Activated CD4-positive, alpha-beta memory T cell treated with anti-CD3 and anti-CD28 coated beads for 36 hours (primary cell): ENCODE results near the gene NTN3. TPM values are rescaled to one million over a fixed set of nuclear protein-coding genes. Genes with fewer than 3 reads are reported as not detected.

ENCODE experiments used
- CTCF ChIA-PET: fragments of 350-600 bp; sonication (Branson Sonifier 250); formaldehyde crosslinking; loops from one replicate; lab custom pipeline; 2021; ENCODE audit warnings: antibody characterized with exemption, inconsistent platforms; lab: Charles Lee
- POLR2A ChIA-PET: fragments of 350-600 bp; sonication (Branson Sonifier 250); formaldehyde crosslinking; loops from one replicate; lab custom pipeline; 2021; ENCODE audit warnings: antibody characterized with exemption; lab: Charles Lee
- DNase-seq: peaks from one replicate; pipeline ENCODE4 v3.0.0-alpha.2; 2020
- H3K27ac Mint-ChIP-seq: one replicate; pipeline ENCODE4 v1.8.0; 2021; ENCODE audit warnings: mixed read lengths
- H3K27me3 Mint-ChIP-seq: one replicate; pipeline ENCODE4 v1.8.0; 2021; ENCODE audit warnings: mixed read lengths
- H3K36me3 Mint-ChIP-seq: one replicate; pipeline ENCODE4 v1.8.0; 2021; ENCODE audit warnings: mixed read lengths
- H3K4me1 Mint-ChIP-seq: one replicate; pipeline ENCODE4 v1.8.0; 2021; ENCODE audit warnings: low read depth, mixed read lengths
- H3K4me3 Mint-ChIP-seq: one replicate; pipeline ENCODE4 v1.8.0; 2021; ENCODE audit warnings: mild to moderate bottlenecking, mixed read lengths
- H3K9me3 Mint-ChIP-seq: one replicate; pipeline ENCODE4 v1.8.0; 2021; ENCODE audit warnings: mixed read lengths
- intact Hi-C: fragments of 100-400 bp; cut with micrococcal nuclease; formaldehyde crosslinking; loops from one replicate; pipeline ENCODE4 v1.15.1; 2023
- total RNA-seq, 2 experiments: library from RNA; stranded (reverse); gene quantifications; one replicate each; pipeline ENCODE4 v1.2.3, GENCODE V29; 2021

The NTN3 gene
- total RNA-seq, 2 experiments from 2014 or later: not detected

GRCh38 chr16:2443555-2443954, 27.5 kb upstream of the NTN3 start:
- POLR2A ChIA-PET: interaction anchor here (0.6 kb wide), 1 partner anchor 1795 kb away, joined by 3 read pairs; the partner anchor contains the start of gene WDR90
- no peak overlapping the region for H3K4me3 Mint-ChIP-seq
- peaks cover 7% of the 10 kb centered on the region for H3K4me1 Mint-ChIP-seq
- no peak for DNase-seq
- peaks cover 54% of the 10 kb centered on the region for H3K36me3 Mint-ChIP-seq
- no peak overlapping the region for H3K27ac Mint-ChIP-seq
- intact Hi-C loops: no loop called here
- no peaks in the 10 kb centered on the region for H3K27me3 Mint-ChIP-seq
- no peaks in the 10 kb centered on the region for H3K9me3 Mint-ChIP-seq
- CTCF ChIA-PET: interaction anchor here (0.9 kb wide), 1 partner anchor 249 kb away, joined by 3 read pairs; no protein-coding TSS in a partner anchor

- H3K27me3 Mint-ChIP-seq: no peaks in the 10 kb centered on the region
- H3K27ac Mint-ChIP-seq: no peak overlapping the region
- ChIA-PET CTCF (no interaction called here), POLR2A (no interaction called here)
- DNase-seq: no peak
- intact Hi-C loops: no loop called here
- no peaks in the 10 kb centered on the region for H3K4me1 Mint-ChIP-seq
- peaks cover 59% of the 10 kb centered on the region for H3K36me3 Mint-ChIP-seq
- H3K9me3 Mint-ChIP-seq: no peaks in the 10 kb centered on the region
- H3K4me3 Mint-ChIP-seq: no peak overlapping the region
Measured at GRCh38 chr16:2447920-2448583, 23.0 kb upstream of the NTN3 start.

GRCh38 chr16:2449118-2449517, 22.0 kb upstream of the NTN3 start:
- DNase-seq: no peak
- H3K9me3 Mint-ChIP-seq: no peaks in the 10 kb centered on the region
- ChIA-PET POLR2A (interaction anchor here (0.9 kb wide), 1 partner anchor 11 kb away, joined by 3 read pairs; the partner anchor contains the start of gene TEDC2), CTCF (interaction anchor here (1.6 kb wide), 1 partner anchor 52 kb away, joined by 3 read pairs; no protein-coding TSS in a partner anchor)
- intact Hi-C loops: no loop called here
- no peak overlapping the region for H3K27ac Mint-ChIP-seq
- H3K4me1 Mint-ChIP-seq: no peaks in the 10 kb centered on the region
- no peaks in the 10 kb centered on the region for H3K27me3 Mint-ChIP-seq
- no peak overlapping the region for H3K4me3 Mint-ChIP-seq
- H3K36me3 Mint-ChIP-seq: peaks cover 60% of the 10 kb centered on the region

DNA sequence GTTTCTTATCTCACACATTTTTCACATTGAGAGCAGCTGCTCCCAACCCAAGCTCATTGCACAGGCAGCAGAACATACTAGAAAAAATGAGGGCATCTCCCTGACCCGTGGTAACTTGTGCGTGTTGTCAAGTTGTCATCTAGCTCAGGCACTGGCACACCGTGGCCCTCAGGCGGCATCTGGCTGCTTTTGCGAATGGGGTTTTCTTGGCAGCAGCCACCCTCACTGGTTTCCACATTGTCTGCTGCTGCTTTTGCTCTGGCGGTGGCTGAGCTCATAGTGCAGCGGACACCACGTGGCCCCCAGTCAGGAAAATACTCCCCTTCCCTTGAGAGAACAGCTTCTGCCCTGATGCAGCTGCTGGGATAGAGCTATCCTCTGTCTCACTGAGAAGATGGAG, 20.6 kb upstream of the NTN3 start:
- POLR2A ChIA-PET: no interaction called here
- Mint-ChIP-seq H3K4me1 (no peaks in the 10 kb centered on the region), H3K4me3 (no peak overlapping the region), H3K9me3 (no peaks in the 10 kb centered on the region), H3K27ac (no peak overlapping the region), H3K36me3 (peaks cover 55% of the 10 kb centered on the region), H3K27me3 (no peaks in the 10 kb centered on the region)
- no peak for DNase-seq
- CTCF ChIA-PET: interaction anchor here (1.6 kb wide), 1 partner anchor 51 kb away, joined by 3 read pairs; no protein-coding TSS in a partner anchor
- intact Hi-C loops: no loop called here

DNA sequence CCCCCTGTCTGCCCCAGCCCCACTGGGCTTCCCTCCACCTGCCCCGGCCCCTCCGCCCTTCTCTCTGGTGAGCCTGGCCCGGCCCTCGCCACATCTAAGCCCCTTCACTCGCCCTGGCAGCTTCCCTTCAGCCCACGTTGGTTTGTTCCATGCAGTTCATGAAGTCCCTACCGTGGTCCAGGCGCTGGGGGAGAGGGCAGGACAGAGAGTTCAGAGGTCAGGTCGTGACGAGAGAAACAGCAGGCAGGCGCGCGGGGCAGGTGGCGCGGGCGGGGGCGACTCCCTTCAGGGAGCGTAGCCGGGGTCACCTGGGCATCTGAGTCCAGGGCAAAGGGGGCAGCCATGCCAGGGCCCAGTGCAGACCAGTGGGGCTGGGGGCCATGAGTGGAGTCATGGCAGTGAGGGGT, 20.1 kb upstream of the NTN3 start:
- POLR2A ChIA-PET: no interaction called here
- H3K9me3 Mint-ChIP-seq: no peaks in the 10 kb centered on the region

DNA sequence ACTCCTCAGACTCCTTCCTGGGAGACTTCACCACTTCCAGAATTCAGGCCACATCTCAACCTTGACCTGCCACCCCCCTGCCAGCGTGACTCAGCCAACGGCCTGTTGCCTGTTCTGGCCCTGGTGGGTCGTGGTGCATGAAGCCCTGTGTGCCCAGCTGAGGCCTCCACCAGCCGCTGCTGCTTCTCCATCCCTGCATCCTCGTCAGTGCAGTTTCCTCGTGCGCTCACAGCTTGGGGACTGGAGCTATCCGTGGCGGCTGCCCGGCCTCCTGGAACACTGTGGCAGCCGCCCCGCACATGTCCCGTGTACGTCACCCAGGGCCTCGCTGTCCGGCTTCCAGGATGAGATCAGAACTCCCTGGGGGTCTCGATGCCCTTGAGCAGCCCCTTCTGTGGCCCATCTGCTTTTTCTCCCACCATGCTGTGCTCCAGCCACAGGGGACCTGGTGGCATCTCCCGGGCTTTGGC, 19.2 kb upstream of the NTN3 start:
- POLR2A ChIA-PET: no interaction called here
- no peak for DNase-seq
- intact Hi-C loops: no loop called here
- Mint-ChIP-seq H3K9me3 (no peaks in the 10 kb centered on the region), H3K4me3 (no peak overlapping the region), H3K27me3 (no peaks in the 10 kb centered on the region), H3K27ac (no peak overlapping the region), H3K4me1 (no peaks in the 10 kb centered on the region), H3K36me3 (peaks cover 49% of the 10 kb centered on the region)
- CTCF ChIA-PET: no interaction called here

More for the DNA sequence above, 20.1 kb upstream of the NTN3 start:
- Mint-ChIP-seq H3K4me1 (no peaks in the 10 kb centered on the region), H3K36me3 (peaks cover 53% of the 10 kb centered on the region), H3K27me3 (no peaks in the 10 kb centered on the region), H3K27ac (no peak overlapping the region), H3K4me3 (no peak overlapping the region)
- intact Hi-C loops: no loop called here
- DNase-seq: no peak
- CTCF ChIA-PET: no interaction called here

DNA sequence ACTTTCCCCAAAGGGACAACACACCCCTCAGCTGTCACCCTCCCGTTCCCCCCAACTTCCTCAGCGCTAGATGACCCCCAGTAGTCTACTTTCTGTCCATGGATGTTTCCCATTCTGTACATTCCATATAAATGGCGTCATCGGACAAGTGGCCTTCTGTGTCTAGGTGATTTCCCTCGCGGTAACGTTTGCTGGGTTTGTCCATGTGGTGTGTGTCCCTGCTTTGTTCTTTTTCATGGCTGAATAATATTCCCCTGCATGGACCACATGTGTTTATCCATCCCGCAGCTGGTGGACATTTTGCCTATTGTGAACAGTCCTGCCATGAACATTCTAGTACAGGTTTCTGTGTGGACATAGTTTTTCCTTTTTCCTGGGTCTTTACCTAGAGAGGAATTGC, 18.4 kb upstream of the NTN3 start:
- no peak for DNase-seq
- Mint-ChIP-seq H3K27me3 (no peaks in the 10 kb centered on the region), H3K9me3 (no peaks in the 10 kb centered on the region), H3K36me3 (peaks cover 49% of the 10 kb centered on the region), H3K27ac (no peak overlapping the region), H3K4me1 (no peaks in the 10 kb centered on the region), H3K4me3 (no peak overlapping the region)
- ChIA-PET POLR2A (no interaction called here), CTCF (no interaction called here)
- intact Hi-C loops: no loop called here

DNA sequence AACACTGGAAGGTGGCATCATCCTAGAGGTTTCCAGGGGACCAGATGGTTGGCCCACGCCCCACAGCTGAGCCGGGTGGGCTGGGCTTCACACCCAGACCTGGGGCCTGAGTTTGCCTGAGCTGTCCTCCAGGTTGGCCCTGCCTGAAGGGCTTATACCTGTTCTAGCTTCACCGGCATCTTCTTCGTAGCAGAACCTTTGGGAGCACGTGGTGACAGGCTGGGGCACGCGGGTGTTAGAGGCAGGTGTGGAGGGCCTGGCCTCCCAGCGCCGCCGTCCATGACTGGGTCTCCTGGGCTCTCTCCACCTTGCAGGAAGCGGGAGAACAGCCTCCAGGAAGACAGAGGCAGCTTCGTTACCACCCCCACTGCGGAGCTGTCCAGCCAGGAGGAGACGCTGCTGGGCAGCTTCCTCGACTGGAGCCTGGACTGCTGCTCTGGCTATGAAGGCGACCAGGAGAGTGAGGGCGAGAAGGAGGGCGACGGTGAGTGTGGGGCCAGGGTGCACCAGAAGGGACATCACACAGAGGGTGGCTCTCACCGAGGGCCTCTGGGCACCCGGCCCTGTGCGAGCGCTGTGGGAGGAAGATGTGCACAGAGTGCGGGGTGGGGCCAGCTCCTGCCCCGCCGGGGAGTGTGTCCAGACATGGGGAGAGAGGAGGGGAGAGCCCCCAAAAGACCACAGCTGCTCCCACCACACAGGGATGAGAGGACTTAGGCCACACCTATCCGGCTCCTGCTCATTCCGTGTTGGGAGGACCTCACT, 15.8 kb upstream of the NTN3 start:
- H3K27ac Mint-ChIP-seq: no peak overlapping the region
- peaks cover 7% of the 10 kb centered on the region for H3K4me1 Mint-ChIP-seq
- H3K36me3 Mint-ChIP-seq: peaks cover 34% of the 10 kb centered on the region
- no peaks in the 10 kb centered on the region for H3K9me3 Mint-ChIP-seq
- ChIA-PET POLR2A (interaction anchor here (0.6 kb wide), 2 partner anchors 8 to 1496 kb away, joined by 3 to 4 read pairs; no protein-coding TSS in a partner anchor), CTCF (interaction anchor here (1.0 kb wide), 1 partner anchor 46 kb away, joined by 3 read pairs; no protein-coding TSS in a partner anchor)
- no peaks in the 10 kb centered on the region for H3K27me3 Mint-ChIP-seq
- DNase-seq: no peak
- intact Hi-C loops: no loop called here
- H3K4me3 Mint-ChIP-seq: no peak overlapping the region

GRCh38 chr16:2456551-2457153, 14.4 kb upstream of the NTN3 start:
- Mint-ChIP-seq H3K27ac (peak overlapping the region; percentile 52), H3K4me3 (no peak overlapping the region), H3K27me3 (no peaks in the 10 kb centered on the region), H3K4me1 (peaks cover 7% of the 10 kb centered on the region), H3K36me3 (peaks cover 34% of the 10 kb centered on the region), H3K9me3 (no peaks in the 10 kb centered on the region)
- ChIA-PET POLR2A (no interaction called here), CTCF (no interaction called here)
- intact Hi-C loops: no loop called here
- DNase-seq: no peak

DNA sequence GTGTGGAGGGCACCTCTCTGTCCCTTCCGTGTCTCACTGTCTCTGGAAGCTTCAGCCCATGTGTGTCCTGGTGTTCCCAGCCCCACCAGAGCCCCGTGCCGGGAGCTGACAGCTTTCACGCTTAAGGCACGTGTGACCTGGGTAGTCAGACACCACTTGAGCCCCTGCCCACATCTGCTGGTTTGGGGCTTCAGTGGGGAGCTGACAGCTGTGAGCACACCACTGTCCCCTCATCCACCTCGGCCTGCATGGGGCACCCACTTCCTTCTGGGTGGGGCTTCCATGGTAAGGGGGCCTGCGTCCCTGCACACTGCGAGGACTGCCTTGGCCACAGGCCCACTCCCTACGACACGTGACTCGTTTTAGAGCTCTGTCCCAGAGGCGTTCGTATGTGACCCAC, 13.8 kb upstream of the NTN3 start:
- POLR2A ChIA-PET: no interaction called here
- H3K27me3 Mint-ChIP-seq: no peaks in the 10 kb centered on the region
- DNase-seq: no peak
- peaks cover 7% of the 10 kb centered on the region for H3K4me1 Mint-ChIP-seq
- no peak overlapping the region for H3K4me3 Mint-ChIP-seq
- peaks cover 32% of the 10 kb centered on the region for H3K36me3 Mint-ChIP-seq
- no peak overlapping the region for H3K27ac Mint-ChIP-seq
- no peaks in the 10 kb centered on the region for H3K9me3 Mint-ChIP-seq
- CTCF ChIA-PET: no interaction called here
- intact Hi-C loops: no loop called here

- intact Hi-C loops: no loop called here
- no peak for DNase-seq
- POLR2A ChIA-PET: no interaction called here
- Mint-ChIP-seq H3K4me1 (peaks cover 7% of the 10 kb centered on the region), H3K9me3 (no peaks in the 10 kb centered on the region), H3K27ac (no peak overlapping the region), H3K4me3 (no peak overlapping the region), H3K27me3 (no peaks in the 10 kb centered on the region), H3K36me3 (peaks cover 25% of the 10 kb centered on the region)
- CTCF ChIA-PET: no interaction called here
Measured at GRCh38 chr16:2457946-2458345, 13.2 kb upstream of the NTN3 start.
